WTC11 (cell line): ENCODE data around the gene STAG1.

ENCODE experiments used
- AFF4 ChIP-seq: sonication (generic); formaldehyde crosslinking; IDR thresholded peaks from 2 replicates; pipeline ENCODE4 v1.8.1; 2023; ENCODE audit warnings: mild to moderate bottlenecking, missing genetic modification reagents, borderline replicate concordance
- CBFB ChIP-seq: sonication (generic); formaldehyde crosslinking; IDR thresholded peaks from 2 replicates; pipeline ENCODE4 v1.8.1; 2022; ENCODE audit warnings: mild to moderate bottlenecking, low read depth, missing genetic modification reagents
- FOXJ3 ChIP-seq: sonication (generic); formaldehyde crosslinking; IDR thresholded peaks from 2 replicates; pipeline ENCODE4 v1.9.0; 2021; ENCODE audit warnings: missing genetic modification reagents, mild to moderate bottlenecking, borderline replicate concordance
- NR2C2 ChIP-seq: sonication (generic); formaldehyde crosslinking; IDR thresholded peaks from 2 replicates; pipeline ENCODE4 v1.8.0; 2022; ENCODE audit warnings: mild to moderate bottlenecking, missing genetic modification reagents
- RELA ChIP-seq: sonication (generic); formaldehyde crosslinking; IDR thresholded peaks from 2 replicates; pipeline ENCODE4 v1.8.1; 2022; ENCODE audit warnings: missing genetic modification reagents, mild to moderate bottlenecking, borderline replicate concordance
- TF ChIP-seq, protein P1 (sequence below): sonication (generic); formaldehyde crosslinking; IDR thresholded peaks from 2 replicates; pipeline ENCODE4 v1.8.0; 2022; ENCODE audit warnings: mild to moderate bottlenecking, missing genetic modification reagents
- TF ChIP-seq, protein P2 (sequence below): fragments of 250-450 bp; sonication (Bioruptor Pico); IDR thresholded peaks from 2 replicates; pipeline ENCODE4 v1.8.0; 2021; ENCODE audit warnings: mild to moderate bottlenecking
- TF ChIP-seq, protein P3 (sequence below): fragments of 200-600 bp; IDR thresholded peaks from 2 replicates; pipeline ENCODE4 v1.8.0; 2022; ENCODE audit warnings: antibody characterized with exemption
- TF ChIP-seq, protein P4 (sequence below): fragments of 250-450 bp; sonication (Bioruptor Pico); IDR thresholded peaks from 2 replicates; pipeline ENCODE4 v1.9.0; 2021; ENCODE audit warnings: moderate library complexity, mild to moderate bottlenecking, inconsistent platforms, borderline replicate concordance
- TF ChIP-seq, protein P5 (sequence below): sonication (generic); formaldehyde crosslinking; IDR thresholded peaks from 2 replicates; pipeline ENCODE4 v1.8.1; 2023; ENCODE audit warnings: mild to moderate bottlenecking, missing genetic modification reagents
- TF ChIP-seq, protein P6 (sequence below): sonication (generic); formaldehyde crosslinking; IDR thresholded peaks from 2 replicates; pipeline ENCODE4 v1.8.1; 2022; ENCODE audit warnings: mild to moderate bottlenecking, missing genetic modification reagents, moderate library complexity, borderline replicate concordance

DNA sequence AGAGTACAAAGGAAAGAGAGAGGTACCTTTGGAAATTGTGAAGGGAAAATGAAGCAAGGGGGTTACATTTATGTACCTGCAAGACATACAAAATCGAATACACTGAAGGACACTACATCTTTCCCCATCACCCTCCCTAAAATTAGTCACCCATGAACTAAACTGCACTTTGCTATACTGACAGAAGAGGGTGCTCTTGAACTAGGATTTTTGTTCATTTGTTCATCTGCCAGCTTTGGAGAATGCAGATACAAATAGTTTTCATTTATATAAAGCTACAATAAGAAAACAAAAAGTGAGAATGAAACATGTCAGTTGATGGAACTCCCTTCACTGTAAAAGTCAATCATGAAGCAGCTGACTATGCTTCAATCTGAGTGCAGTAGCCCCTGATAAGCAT, 446.3 kb downstream of the STAG1 start:
- TF ChIP-seq CBFB (CRISPR knock-in tag) = no peak
- TF ChIP-seq, protein P1, sequence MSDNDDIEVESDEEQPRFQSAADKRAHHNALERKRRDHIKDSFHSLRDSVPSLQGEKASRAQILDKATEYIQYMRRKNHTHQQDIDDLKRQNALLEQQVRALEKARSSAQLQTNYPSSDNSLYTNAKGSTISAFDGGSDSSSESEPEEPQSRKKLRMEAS = no peak
- TF ChIP-seq, protein P2, sequence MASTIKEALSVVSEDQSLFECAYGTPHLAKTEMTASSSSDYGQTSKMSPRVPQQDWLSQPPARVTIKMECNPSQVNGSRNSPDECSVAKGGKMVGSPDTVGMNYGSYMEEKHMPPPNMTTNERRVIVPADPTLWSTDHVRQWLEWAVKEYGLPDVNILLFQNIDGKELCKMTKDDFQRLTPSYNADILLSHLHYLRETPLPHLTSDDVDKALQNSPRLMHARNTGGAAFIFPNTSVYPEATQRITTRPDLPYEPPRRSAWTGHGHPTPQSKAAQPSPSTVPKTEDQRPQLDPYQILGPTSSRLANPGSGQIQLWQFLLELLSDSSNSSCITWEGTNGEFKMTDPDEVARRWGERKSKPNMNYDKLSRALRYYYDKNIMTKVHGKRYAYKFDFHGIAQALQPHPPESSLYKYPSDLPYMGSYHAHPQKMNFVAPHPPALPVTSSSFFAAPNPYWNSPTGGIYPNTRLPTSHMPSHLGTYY = no peak
- TF ChIP-seq, protein P3, sequence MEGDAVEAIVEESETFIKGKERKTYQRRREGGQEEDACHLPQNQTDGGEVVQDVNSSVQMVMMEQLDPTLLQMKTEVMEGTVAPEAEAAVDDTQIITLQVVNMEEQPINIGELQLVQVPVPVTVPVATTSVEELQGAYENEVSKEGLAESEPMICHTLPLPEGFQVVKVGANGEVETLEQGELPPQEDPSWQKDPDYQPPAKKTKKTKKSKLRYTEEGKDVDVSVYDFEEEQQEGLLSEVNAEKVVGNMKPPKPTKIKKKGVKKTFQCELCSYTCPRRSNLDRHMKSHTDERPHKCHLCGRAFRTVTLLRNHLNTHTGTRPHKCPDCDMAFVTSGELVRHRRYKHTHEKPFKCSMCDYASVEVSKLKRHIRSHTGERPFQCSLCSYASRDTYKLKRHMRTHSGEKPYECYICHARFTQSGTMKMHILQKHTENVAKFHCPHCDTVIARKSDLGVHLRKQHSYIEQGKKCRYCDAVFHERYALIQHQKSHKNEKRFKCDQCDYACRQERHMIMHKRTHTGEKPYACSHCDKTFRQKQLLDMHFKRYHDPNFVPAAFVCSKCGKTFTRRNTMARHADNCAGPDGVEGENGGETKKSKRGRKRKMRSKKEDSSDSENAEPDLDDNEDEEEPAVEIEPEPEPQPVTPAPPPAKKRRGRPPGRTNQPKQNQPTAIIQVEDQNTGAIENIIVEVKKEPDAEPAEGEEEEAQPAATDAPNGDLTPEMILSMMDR = no peak
- TF ChIP-seq NR2C2 (CRISPR knock-in tag) = no peak
- TF ChIP-seq, protein P4, sequence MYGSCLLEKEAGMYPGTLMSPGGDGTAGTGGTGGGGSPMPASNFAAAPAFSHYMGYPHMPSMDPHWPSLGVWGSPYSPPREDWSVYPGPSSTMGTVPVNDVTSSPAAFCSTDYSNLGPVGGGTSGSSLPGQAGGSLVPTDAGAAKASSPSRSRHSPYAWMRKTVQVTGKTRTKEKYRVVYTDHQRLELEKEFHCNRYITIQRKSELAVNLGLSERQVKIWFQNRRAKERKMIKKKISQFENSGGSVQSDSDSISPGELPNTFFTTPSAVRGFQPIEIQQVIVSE (CRISPR knock-in tag) = no peak
- TF ChIP-seq, protein P5, sequence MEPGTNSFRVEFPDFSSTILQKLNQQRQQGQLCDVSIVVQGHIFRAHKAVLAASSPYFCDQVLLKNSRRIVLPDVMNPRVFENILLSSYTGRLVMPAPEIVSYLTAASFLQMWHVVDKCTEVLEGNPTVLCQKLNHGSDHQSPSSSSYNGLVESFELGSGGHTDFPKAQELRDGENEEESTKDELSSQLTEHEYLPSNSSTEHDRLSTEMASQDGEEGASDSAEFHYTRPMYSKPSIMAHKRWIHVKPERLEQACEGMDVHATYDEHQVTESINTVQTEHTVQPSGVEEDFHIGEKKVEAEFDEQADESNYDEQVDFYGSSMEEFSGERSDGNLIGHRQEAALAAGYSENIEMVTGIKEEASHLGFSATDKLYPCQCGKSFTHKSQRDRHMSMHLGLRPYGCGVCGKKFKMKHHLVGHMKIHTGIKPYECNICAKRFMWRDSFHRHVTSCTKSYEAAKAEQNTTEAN (CRISPR knock-in tag) = no peak
- no peak for TF ChIP-seq RELA (CRISPR knock-in tag)
- TF ChIP-seq AFF4 (CRISPR knock-in tag) = no peak
- TF ChIP-seq FOXJ3 (CRISPR knock-in tag) = no peak
- TF ChIP-seq, protein P6, sequence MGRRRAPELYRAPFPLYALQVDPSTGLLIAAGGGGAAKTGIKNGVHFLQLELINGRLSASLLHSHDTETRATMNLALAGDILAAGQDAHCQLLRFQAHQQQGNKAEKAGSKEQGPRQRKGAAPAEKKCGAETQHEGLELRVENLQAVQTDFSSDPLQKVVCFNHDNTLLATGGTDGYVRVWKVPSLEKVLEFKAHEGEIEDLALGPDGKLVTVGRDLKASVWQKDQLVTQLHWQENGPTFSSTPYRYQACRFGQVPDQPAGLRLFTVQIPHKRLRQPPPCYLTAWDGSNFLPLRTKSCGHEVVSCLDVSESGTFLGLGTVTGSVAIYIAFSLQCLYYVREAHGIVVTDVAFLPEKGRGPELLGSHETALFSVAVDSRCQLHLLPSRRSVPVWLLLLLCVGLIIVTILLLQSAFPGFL = no peak
